Hindlimb muscle (tissue), 1 donor: Measurements from ENCODE around the gene STAB2. TPM values are rescaled to one million over a fixed set of nuclear protein-coding genes. Genes with fewer than 3 reads are reported as not detected.
A peak's percentile ranks its signal among the peaks of the same experiment; 100 is the strongest.

Experiments used
- DNase-seq: peaks from one replicate; pipeline ENCODE4 v3.0.0-alpha.2; 2013
- polyA plus RNA-seq: library from polyadenylated mRNA; unstranded; fragments of 120-200 nt; gene quantifications from one replicate; pipeline ENCODE4 v1.2.1, GENCODE V29; 2013; ENCODE audit not compliant: insufficient read length

The STAB2 gene
- polyA plus RNA-seq, 1 donor = 1.5 TPM

GRCh38 chr12:103751171-103751570 lies 164.1 kb downstream of the STAB2 start:
- DNase-seq = no peak

DNA sequence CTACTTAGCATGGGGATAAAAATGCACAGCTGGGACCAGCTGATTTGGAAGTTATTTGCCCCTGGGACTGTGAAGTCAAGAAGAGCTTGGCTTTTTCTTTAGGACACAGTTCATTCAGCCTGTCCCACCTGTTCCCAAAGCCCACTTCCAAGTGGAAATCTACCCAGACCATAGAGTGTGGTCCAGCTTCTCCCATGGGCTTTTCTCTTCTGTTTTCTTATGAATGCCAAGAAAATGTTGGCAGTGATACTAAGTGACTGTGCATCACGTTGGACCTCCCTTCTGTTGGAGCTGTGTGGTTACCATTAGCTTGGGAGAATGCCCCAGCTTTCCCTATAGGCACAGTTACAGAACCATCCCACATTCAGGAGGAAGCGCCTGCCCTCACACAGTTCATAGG lies 164.5 kb downstream of the STAB2 start:
- DNase-seq = peak; percentile 17

DNA sequence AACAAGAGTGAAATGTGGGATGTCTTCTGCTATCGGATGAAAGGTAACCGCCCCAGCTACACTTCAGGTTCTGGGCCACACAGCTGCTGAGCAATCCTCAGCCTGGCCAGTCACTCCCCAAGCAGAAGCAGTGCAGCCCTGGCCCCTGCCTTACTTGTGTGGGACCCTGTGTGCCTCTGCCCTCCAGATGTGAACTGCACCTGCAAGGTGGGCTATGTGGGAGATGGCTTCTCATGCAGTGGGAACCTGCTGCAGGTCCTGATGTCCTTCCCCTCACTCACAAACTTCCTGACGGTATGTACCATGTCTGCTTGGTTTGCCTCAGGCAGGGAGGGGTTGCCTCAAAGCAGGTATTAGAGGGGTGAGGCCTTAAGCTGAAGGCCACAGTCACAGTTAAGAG lies 168.4 kb downstream of the STAB2 start:
- no peak for DNase-seq

DNA sequence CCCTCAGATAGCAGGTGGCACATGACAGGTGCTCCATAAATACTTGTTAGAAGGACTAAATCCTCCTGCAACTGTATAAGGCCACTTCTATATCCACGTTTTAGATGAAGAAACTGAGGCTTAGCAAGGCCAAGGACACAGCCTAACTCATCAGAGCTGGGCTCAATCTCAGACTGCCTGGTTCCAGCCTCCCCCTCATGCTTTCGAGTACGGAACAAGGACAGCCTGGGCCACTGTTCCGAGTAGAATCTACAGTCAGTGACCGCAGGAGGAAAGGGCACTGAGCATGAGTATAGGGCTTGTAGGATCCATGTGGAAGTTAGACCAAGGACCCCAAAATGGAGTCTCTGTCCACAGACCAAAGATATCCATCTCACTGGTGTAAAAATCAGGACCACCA lies 169.4 kb downstream of the STAB2 start:
- no peak for DNase-seq

GRCh38 chr12:103757248-103757647 lies 170.2 kb downstream of the STAB2 start:
- DNase-seq = no peak

DNA sequence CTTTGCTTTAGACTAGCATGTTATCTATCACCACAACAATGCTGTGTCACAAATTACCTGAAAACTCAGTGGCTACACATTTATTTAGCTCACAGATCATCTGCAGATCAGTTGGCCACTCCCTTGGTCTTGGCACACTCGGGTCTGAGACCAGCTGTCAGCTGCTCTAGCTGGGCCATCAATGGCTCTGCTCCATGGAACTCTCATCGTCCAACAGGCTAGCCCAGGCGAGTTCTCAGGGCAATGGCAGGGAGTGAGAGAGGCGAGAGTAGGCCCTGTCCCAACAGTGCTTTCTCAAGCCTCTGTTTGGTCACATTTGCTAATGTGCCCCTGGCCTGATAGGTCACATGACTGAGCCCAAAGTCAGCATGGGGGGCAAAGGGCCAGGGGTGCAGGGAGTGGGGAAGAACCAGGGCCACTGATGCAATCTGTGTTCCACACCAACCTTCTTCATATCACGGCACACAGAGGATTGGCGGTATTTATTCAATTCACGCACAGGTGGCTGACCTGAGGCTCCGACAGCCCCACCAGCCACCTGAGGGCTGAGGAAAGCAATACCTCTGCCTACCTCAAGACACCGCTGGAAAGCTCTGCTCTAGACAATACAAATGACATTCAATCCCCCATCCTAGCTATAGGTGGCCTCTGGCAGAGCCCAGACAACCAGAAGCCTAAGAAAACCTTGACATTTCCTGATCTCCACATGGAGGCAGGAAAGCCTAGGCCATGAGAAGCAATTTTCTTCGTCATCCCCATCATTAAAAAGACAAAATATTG lies 171.4 kb downstream of the STAB2 start:
- peak; percentile 6 for DNase-seq

DNA sequence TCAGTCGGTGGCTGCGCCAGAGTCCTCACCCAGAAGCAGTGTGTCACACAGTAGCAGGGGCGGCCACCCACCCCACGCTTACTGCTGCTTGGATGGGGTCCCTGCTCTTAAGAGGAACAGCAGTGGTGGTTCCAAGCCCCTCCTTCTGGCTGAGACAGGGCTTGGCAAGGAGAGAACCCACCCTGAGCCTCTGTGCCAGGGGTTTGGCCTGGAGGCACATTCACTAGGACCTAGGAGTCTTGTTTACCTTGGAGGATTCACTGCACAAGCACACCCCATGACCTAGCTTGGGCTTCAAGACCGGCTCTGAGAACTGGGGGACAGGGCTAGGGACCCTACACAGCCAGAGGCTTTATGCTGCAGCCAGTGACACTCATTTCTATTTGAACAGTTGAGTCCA lies 175.4 kb downstream of the STAB2 start:
- no peak for DNase-seq

- no peak for DNase-seq
Observed at GRCh38 chr12:103765322-103765721, 178.2 kb downstream of the STAB2 start.

- no peak for DNase-seq
Observed at GRCh38 chr12:103766028-103766427, 179.0 kb downstream of the STAB2 start.

GRCh38 chr12:103768467-103769123 lies 181.5 kb downstream of the STAB2 start:
- no peak for DNase-seq

- no peak for DNase-seq
Observed at GRCh38 chr12:103769240-103769945, 182.3 kb downstream of the STAB2 start.

- no peak for DNase-seq
Observed at GRCh38 chr12:103771466-103771865, 184.4 kb downstream of the STAB2 start.

GRCh38 chr12:103772367-103773108 lies 185.5 kb downstream of the STAB2 start:
- DNase-seq = no peak

DNA sequence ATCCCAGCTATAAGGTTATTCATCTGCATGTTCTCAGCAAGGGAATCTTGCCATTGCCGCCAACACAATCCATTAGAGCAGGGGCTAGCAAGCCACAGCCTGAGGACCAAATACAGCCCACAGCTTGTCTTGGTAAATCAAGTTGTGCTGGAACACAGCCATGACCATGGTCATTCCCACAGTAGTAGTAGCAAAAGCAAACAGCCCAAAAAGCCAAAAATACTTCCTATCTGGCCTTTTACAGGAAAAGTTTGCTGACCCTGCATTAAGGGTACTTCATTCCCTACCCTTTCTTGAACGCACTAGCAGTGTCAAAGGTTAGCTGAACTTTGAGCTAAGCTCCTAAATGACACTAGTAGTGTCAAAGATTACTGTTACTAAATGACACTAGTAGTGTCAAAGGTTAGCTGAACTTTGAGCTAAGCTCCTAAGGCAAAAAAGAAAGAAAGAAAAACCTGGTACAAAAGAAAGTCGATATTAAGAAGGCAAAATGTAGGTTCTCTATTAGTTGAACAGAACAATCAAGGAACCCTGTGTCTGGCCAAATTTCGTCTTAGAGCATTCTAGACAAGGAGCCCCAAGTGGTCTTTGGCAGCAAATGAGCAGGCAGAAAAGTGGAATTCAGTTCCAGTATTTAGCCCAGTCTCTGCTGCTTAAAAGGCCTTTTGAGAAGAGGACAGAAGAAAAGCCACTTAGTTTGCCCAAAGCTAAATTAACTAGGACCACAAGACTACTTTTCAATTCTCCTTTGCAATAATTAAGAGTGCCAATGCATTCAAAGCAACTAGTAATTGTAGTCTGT lies 186.2 kb downstream of the STAB2 start:
- DNase-seq = no peak

GRCh38 chr12:103774977-103775560 lies 188.0 kb downstream of the STAB2 start:
- DNase-seq = no peak

DNA sequence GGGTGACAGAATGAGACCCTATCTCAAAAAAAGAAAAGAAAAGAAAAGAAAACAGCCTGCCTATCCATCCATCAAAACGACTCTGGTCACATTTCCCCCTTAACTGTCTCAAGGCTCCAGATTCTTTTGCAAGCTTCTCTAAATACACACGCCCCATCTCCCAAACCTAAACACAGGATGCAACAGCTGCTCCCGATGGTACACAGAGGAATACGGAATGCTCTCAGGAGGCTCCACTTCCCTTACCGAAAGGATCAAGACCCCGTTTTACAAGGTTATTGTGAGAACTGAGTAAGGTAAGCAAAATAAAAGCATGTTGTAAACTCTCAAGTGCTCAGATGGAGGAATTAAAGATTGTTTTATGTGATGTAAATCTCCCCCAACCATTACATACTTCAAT lies 191.7 kb downstream of the STAB2 start:
- DNase-seq = no peak

DNA sequence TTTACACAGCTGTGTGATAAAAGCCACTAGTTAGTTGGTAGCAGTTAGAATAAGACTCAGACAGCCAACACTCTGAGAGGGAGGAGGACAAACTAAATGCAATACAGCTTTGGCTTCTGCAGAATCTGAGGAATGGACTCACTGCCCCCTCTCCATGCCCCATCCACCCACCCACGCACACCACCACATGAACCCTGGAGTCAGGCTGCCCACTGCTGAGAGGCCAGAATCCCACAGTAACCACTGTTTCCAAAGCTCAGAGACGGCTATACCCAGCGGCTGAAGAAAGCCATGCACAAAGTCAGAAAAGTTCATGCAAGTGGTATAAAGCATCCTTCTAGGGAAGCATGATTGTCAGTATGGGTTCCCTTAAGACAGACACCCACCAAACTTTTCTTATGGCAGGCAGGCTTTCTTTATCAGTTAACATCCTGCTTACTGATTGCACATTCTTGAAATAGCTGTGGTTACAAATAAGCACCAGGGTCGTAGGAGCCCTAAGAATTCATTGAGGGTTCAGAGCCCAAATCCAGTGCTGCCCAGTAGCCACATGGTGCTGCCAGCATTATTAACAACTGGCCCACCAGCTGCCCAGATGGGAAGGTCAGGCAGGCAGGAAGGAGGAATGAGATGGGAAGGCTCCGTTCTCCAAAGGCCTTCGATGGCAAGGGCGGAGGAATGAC lies 192.5 kb downstream of the STAB2 start:
- DNase-seq = no peak

- no peak for DNase-seq
Observed at GRCh38 chr12:103780093-103780440, 193.0 kb downstream of the STAB2 start.

- DNase-seq = no peak
Observed at GRCh38 chr12:103780992-103781391, 193.9 kb downstream of the STAB2 start.

DNA sequence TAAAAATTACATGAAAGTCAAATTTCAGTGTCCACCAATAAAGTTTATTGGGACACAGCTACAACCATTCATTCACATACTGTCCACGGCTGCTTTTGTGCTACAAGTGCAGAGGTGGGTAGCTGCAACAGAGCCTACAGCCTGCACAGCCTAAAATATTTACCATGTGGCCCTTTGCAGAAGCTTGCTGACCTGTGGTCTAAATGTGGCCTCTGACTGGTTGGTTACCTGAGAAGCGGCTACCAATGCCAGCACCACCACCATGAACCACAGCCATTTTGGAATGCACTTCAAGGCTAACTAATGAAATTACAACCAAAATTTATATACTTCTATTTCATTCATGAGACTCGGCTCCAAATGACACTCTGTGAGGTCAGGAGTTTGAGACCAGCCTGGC lies 195.3 kb downstream of the STAB2 start:
- DNase-seq = no peak
